Naive thymus-derived CD4-positive, alpha-beta T cell (primary cell): ENCODE measurements around the gene PLEKHA5. TPM values are rescaled to one million over a fixed set of nuclear protein-coding genes. Genes with fewer than 3 reads are reported as not detected.

Experiments
- ATAC-seq: fragments of 150-1000 bp; cut with Tn5 transposase; 2 replicates; pipeline ENCODE4 v1.10.0; 2021; ENCODE audit warnings: mild to moderate bottlenecking, moderate library complexity
- CTCF ChIA-PET: fragments of 350-600 bp; sonication (Branson Sonifier 250); formaldehyde crosslinking; loops from one replicate; lab custom pipeline; 2021; ENCODE audit warnings: antibody characterized with exemption; lab: Charles Lee
- POLR2A ChIA-PET: fragments of 350-600 bp; sonication (Branson Sonifier 250); formaldehyde crosslinking; loops from one replicate; lab custom pipeline; 2021; ENCODE audit warnings: antibody characterized with exemption, inconsistent platforms; lab: Charles Lee
- DNase-seq, 9 donors: peaks; one replicate each; pipeline versions ENCODE4 v3.0.0 to v3.0.0-alpha.2; 2020 to 2022; ENCODE audit warnings: mixed read lengths in 1 of 9
- H3K27ac ChIP-seq: one replicate; pipeline ENCODE4 v1.7.0; 2013; ENCODE audit warnings: mild to moderate bottlenecking, low read depth, low read length, moderate library complexity
- H3K27me3 ChIP-seq, 2 donors: one replicate each; pipeline ENCODE4 v1.7.0; 2013; ENCODE audit warnings: low read length in 2 of 2, mild to moderate bottlenecking in 2 of 2, moderate library complexity in 2 of 2; ENCODE audit not compliant: control insufficient read depth in 2 of 2, insufficient read depth in 2 of 2
- H3K36me3 ChIP-seq, 3 experiments: 1 replicate in 2 of 3; 2 replicates in 1 of 3; pipeline ENCODE4 v1.7.0; 2013; ENCODE audit warnings: low read length in 3 of 3, mild to moderate bottlenecking in 3 of 3, moderate library complexity in 1 of 3; ENCODE audit not compliant: insufficient read depth in 3 of 3, control insufficient read depth in 2 of 3
- H3K4me1 ChIP-seq, 2 donors: one replicate each; pipeline ENCODE4 v1.7.0; 2013; ENCODE audit warnings: low read length in 2 of 2, mild to moderate bottlenecking in 2 of 2, moderate library complexity in 1 of 2; ENCODE audit not compliant: control insufficient read depth in 2 of 2, insufficient read depth in 2 of 2
- H3K4me3 ChIP-seq: 2 replicates; pipeline ENCODE4 v1.7.0; 2013; ENCODE audit warnings: mild to moderate bottlenecking, low read length
- H3K9me3 ChIP-seq, 3 experiments: 1 replicate in 2 of 3; 2 replicates in 1 of 3; pipeline ENCODE4 v1.7.0; 2013; ENCODE audit warnings: low read length in 3 of 3; ENCODE audit not compliant: control insufficient read depth in 2 of 3
- H3K27ac Mint-ChIP-seq, 9 donors: one replicate each; pipeline ENCODE4 v1.8.0; 2020 to 2022; ENCODE audit warnings: mixed read lengths in 9 of 9, mild to moderate bottlenecking in 8 of 9, moderate library complexity in 5 of 9, inconsistent platforms in 2 of 9
- H3K27me3 Mint-ChIP-seq, 5 donors: one replicate each; pipeline ENCODE4 v1.8.0; 2021 to 2022; ENCODE audit warnings: mixed read lengths in 5 of 5, mild to moderate bottlenecking in 1 of 5
- H3K36me3 Mint-ChIP-seq, 5 donors: one replicate each; pipeline ENCODE4 v1.8.0; 2020 to 2022; ENCODE audit warnings: mixed read lengths in 5 of 5, mild to moderate bottlenecking in 3 of 5, inconsistent platforms in 1 of 5
- H3K4me1 Mint-ChIP-seq, 7 donors: one replicate each; pipeline ENCODE4 v1.8.0; 2020 to 2022; ENCODE audit warnings: mixed read lengths in 7 of 7, mild to moderate bottlenecking in 3 of 7, inconsistent platforms in 1 of 7
- H3K4me3 Mint-ChIP-seq, 10 donors: one replicate each; pipeline ENCODE4 v1.8.0; 2020 to 2022; ENCODE audit warnings: mild to moderate bottlenecking in 10 of 10, mixed read lengths in 10 of 10, moderate library complexity in 6 of 10, inconsistent platforms in 2 of 10
- H3K9me3 Mint-ChIP-seq, 11 donors: one replicate each; pipeline ENCODE4 v1.8.0; 2020 to 2022; ENCODE audit warnings: mixed read lengths in 11 of 11, mild to moderate bottlenecking in 4 of 11, inconsistent platforms in 1 of 11, moderate library complexity in 1 of 11
- intact Hi-C, 2 donors: fragments of 100-400 bp; cut with micrococcal nuclease; formaldehyde crosslinking; loops; one replicate each; pipeline ENCODE4 v1.15.1; 2023
- polyA plus RNA-seq, 2 donors: library from polyadenylated mRNA; unstranded; fragments of 300-500 nt; fragmentation: Illumina TruSeq; gene quantifications; one replicate each; pipeline ENCODE4 v1.2.3, GENCODE V29; 2021
- total RNA-seq, 6 experiments: library from RNA in 5 of 6; stranded (reverse) in 5 of 6; gene quantifications; 1 replicate in 5 of 6; 2 replicates in 1 of 6; pipeline ENCODE4 v1.2.3 and lab custom pipeline; 2021 to 2026

PLEKHA5 gene
- total and polyA plus RNA-seq, 7 experiments from 2014 or later: 0.32 to 5.3 (median 1.3) TPM

GRCh38 chr12:19245666-19246065, 116.1 kb downstream of the PLEKHA5 start:
- no peak overlapping the region for H3K27ac Mint-ChIP-seq
- no peaks in the 10 kb centered on the region for H3K27me3 ChIP-seq
- intact Hi-C loops: no loop called here
- H3K9me3 Mint-ChIP-seq: peaks cover 0 to 2% (median 0%) of the 10 kb centered on the region in 11 donors
- H3K4me3 ChIP-seq: no peak overlapping the region
- H3K36me3 Mint-ChIP-seq: no peaks in the 10 kb centered on the region
- H3K4me1 Mint-ChIP-seq: peaks cover 0 to 13% (median 6%) of the 10 kb centered on the region in 7 donors
- H3K27ac ChIP-seq: no peak overlapping the region
- peaks cover 0 to 11% (median 5%) of the 10 kb centered on the region in 5 donors for H3K27me3 Mint-ChIP-seq
- H3K9me3 ChIP-seq: no peaks in the 10 kb centered on the region
- ChIA-PET POLR2A (no interaction called here), CTCF (no interaction called here)
- no peak overlapping the region for H3K4me3 Mint-ChIP-seq
- no peaks in the 10 kb centered on the region for H3K36me3 ChIP-seq
- DNase-seq: no peak
- H3K4me1 ChIP-seq: peaks cover 0 to 3% of the 10 kb centered on the region in 2 donors
- ATAC-seq: peak; percentile 31

DNA sequence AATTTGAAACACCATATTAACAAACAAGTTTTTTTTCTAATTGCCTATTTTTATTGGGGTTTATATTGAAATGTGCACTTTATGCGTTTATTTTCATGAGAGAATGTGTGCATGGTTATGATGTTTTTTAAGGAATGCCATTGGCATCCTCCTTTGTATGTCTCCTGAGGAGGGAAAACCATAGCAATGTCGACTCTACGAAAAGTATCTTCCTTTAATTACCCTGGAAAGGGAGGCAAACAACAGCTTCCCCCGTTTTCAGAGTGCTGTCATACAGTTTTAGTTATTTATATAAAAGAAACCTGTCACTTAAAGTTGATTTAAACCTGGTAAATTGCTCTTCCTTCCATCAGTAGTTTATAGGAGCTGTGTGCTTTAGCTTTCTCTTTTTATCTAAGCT, 117.4 kb downstream of the PLEKHA5 start:
- no peaks in the 10 kb centered on the region for H3K27me3 ChIP-seq
- peaks cover 0 to 3% of the 10 kb centered on the region in 2 donors for H3K4me1 ChIP-seq
- DNase-seq: no peak
- no peaks in the 10 kb centered on the region for H3K9me3 ChIP-seq
- peaks cover 0 to 13% (median 6%) of the 10 kb centered on the region in 7 donors for H3K4me1 Mint-ChIP-seq
- H3K4me3 Mint-ChIP-seq: no peak overlapping the region
- H3K27ac ChIP-seq: no peak overlapping the region
- ATAC-seq: no peak
- H3K27ac Mint-ChIP-seq: no peak overlapping the region
- intact Hi-C loops: no loop called here
- H3K9me3 Mint-ChIP-seq: peaks cover 0 to 2% (median 0%) of the 10 kb centered on the region in 11 donors
- POLR2A ChIA-PET: no interaction called here
- no peaks in the 10 kb centered on the region for H3K36me3 ChIP-seq
- CTCF ChIA-PET: no interaction called here
- H3K36me3 Mint-ChIP-seq: no peaks in the 10 kb centered on the region
- no peak overlapping the region for H3K4me3 ChIP-seq
- H3K27me3 Mint-ChIP-seq: peaks cover 0 to 7% (median 5%) of the 10 kb centered on the region in 5 donors

GRCh38 chr12:19248929-19249602, 119.5 kb downstream of the PLEKHA5 start:
- H3K9me3 Mint-ChIP-seq: peaks cover 0 to 2% (median 0%) of the 10 kb centered on the region in 11 donors
- Histone ChIP-seq H3K27ac (no peak overlapping the region), H3K4me1 (no peaks in the 10 kb centered on the region), H3K27me3 (no peaks in the 10 kb centered on the region), H3K4me3 (no peak overlapping the region), H3K9me3 (no peaks in the 10 kb centered on the region), H3K36me3 (no peaks in the 10 kb centered on the region)
- H3K27me3 Mint-ChIP-seq: peaks cover 0 to 5% (median 0%) of the 10 kb centered on the region in 5 donors
- H3K4me1 Mint-ChIP-seq: peaks cover 0 to 1% (median 0%) of the 10 kb centered on the region in 7 donors
- POLR2A ChIA-PET: no interaction called here
- H3K27ac Mint-ChIP-seq: no peak overlapping the region
- CTCF ChIA-PET: no interaction called here
- no peak for ATAC-seq
- no peak for DNase-seq
- no peaks in the 10 kb centered on the region for H3K36me3 Mint-ChIP-seq
- intact Hi-C loops: no loop called here
- no peak overlapping the region for H3K4me3 Mint-ChIP-seq

DNA sequence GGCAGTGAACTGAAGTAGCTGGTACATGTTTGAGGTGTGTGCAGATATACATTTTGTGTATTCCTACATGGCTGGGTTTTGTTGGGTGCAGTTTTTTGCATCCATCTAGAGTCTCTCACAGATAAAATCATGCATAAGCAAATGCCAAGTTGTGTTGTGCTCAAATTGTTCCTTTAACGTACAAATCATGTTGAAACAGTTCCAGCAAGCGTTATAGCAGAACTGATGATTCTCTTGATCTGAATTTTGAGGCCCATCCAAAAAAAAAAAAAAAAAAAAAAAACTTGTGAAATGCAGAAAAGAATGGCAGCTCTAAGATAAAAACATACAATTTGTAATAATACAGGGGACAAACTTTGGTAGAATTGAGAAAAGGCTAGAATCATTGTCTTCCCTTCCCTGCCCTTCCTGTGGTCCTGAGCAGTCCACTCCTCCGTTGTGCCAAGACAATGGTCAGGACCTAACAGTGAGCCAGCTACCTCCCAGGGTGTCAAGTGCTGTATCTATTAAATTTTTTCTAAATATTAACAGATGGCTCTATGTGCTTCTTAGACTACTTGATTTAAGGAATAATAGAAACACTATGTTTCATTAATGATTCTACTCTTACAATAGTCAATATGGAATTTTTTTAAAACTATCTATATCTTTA, 122.1 kb downstream of the PLEKHA5 start:
- H3K4me3 Mint-ChIP-seq: no peak overlapping the region
- H3K4me3 ChIP-seq: no peak overlapping the region
- no peaks in the 10 kb centered on the region for H3K36me3 ChIP-seq
- peaks cover 0 to 2% (median 0%) of the 10 kb centered on the region in 11 donors for H3K9me3 Mint-ChIP-seq
- no peaks in the 10 kb centered on the region for H3K9me3 ChIP-seq
- H3K4me1 Mint-ChIP-seq: no peaks in the 10 kb centered on the region
- H3K27ac ChIP-seq: no peak overlapping the region
- POLR2A ChIA-PET: no interaction called here
- no peaks in the 10 kb centered on the region for H3K27me3 ChIP-seq
- no peak for DNase-seq
- no peaks in the 10 kb centered on the region for H3K36me3 Mint-ChIP-seq
- H3K27me3 Mint-ChIP-seq: no peaks in the 10 kb centered on the region
- no peak for ATAC-seq
- no peak overlapping the region for H3K27ac Mint-ChIP-seq
- intact Hi-C loops: no loop called here
- H3K4me1 ChIP-seq: no peaks in the 10 kb centered on the region
- CTCF ChIA-PET: no interaction called here

GRCh38 chr12:19260135-19260534, 130.6 kb downstream of the PLEKHA5 start:
- H3K9me3 ChIP-seq: no peaks in the 10 kb centered on the region
- ChIA-PET POLR2A (no interaction called here), CTCF (interaction anchor here (0.7 kb wide), 1 partner anchor 1077 kb away, joined by 4 read pairs; no protein-coding TSS in a partner anchor)
- H3K4me1 Mint-ChIP-seq: no peaks in the 10 kb centered on the region
- no peak overlapping the region for H3K4me3 ChIP-seq
- H3K36me3 ChIP-seq: no peaks in the 10 kb centered on the region
- H3K9me3 Mint-ChIP-seq: no peaks in the 10 kb centered on the region
- H3K4me3 Mint-ChIP-seq: no peak overlapping the region
- H3K4me1 ChIP-seq: no peaks in the 10 kb centered on the region
- H3K27me3 Mint-ChIP-seq: no peaks in the 10 kb centered on the region
- intact Hi-C loops: no loop called here
- H3K27me3 ChIP-seq: no peaks in the 10 kb centered on the region
- no peaks in the 10 kb centered on the region for H3K36me3 Mint-ChIP-seq
- no peak overlapping the region for H3K27ac Mint-ChIP-seq
- no peak overlapping the region for H3K27ac ChIP-seq
- ATAC-seq: no peak
- DNase-seq: no peak

GRCh38 chr12:19261773-19262172, 132.2 kb downstream of the PLEKHA5 start:
- Mint-ChIP-seq H3K9me3 (no peaks in the 10 kb centered on the region), H3K27ac (no peak overlapping the region), H3K36me3 (no peaks in the 10 kb centered on the region), H3K27me3 (no peaks in the 10 kb centered on the region), H3K4me3 (no peak overlapping the region), H3K4me1 (no peaks in the 10 kb centered on the region)
- Histone ChIP-seq H3K4me3 (no peak overlapping the region), H3K4me1 (no peaks in the 10 kb centered on the region), H3K27ac (no peak overlapping the region), H3K36me3 (no peaks in the 10 kb centered on the region), H3K27me3 (no peaks in the 10 kb centered on the region), H3K9me3 (no peaks in the 10 kb centered on the region)
- DNase-seq (no peak), ATAC-seq (no peak)
- CTCF ChIA-PET: no interaction called here
- intact Hi-C loops: no loop called here
- POLR2A ChIA-PET: no interaction called here

- H3K9me3 Mint-ChIP-seq: no peaks in the 10 kb centered on the region
- no peaks in the 10 kb centered on the region for H3K36me3 Mint-ChIP-seq
- H3K4me1 Mint-ChIP-seq: no peaks in the 10 kb centered on the region
- Histone ChIP-seq H3K9me3 (no peaks in the 10 kb centered on the region), H3K4me1 (no peaks in the 10 kb centered on the region), H3K27ac (no peak overlapping the region), H3K36me3 (no peaks in the 10 kb centered on the region), H3K27me3 (no peaks in the 10 kb centered on the region), H3K4me3 (no peak overlapping the region)
- no peaks in the 10 kb centered on the region for H3K27me3 Mint-ChIP-seq
- no peak overlapping the region for H3K4me3 Mint-ChIP-seq
- intact Hi-C loops: no loop called here
- CTCF ChIA-PET: no interaction called here
- POLR2A ChIA-PET: no interaction called here
- H3K27ac Mint-ChIP-seq: no peak overlapping the region
- ATAC-seq (no peak), DNase-seq (no peak)
These were observed 134.1 kb downstream of the PLEKHA5 start for GRCh38 chr12:19263672-19264071.
